ENCODE data around the gene TNFRSF1A. TPM values are rescaled to one million over a fixed set of nuclear protein-coding genes. Genes with fewer than 3 reads are reported as not detected.
A peak's percentile ranks its signal among the peaks of the same experiment; 100 is the strongest.

Gene TNFRSF1A
- total and polyA plus RNA-seq, 2 of the 13 experiments (the other 11 are each of a cell fraction or from before 2014, with no cell fraction given): 41.5 to 61.2 TPM

DNA sequence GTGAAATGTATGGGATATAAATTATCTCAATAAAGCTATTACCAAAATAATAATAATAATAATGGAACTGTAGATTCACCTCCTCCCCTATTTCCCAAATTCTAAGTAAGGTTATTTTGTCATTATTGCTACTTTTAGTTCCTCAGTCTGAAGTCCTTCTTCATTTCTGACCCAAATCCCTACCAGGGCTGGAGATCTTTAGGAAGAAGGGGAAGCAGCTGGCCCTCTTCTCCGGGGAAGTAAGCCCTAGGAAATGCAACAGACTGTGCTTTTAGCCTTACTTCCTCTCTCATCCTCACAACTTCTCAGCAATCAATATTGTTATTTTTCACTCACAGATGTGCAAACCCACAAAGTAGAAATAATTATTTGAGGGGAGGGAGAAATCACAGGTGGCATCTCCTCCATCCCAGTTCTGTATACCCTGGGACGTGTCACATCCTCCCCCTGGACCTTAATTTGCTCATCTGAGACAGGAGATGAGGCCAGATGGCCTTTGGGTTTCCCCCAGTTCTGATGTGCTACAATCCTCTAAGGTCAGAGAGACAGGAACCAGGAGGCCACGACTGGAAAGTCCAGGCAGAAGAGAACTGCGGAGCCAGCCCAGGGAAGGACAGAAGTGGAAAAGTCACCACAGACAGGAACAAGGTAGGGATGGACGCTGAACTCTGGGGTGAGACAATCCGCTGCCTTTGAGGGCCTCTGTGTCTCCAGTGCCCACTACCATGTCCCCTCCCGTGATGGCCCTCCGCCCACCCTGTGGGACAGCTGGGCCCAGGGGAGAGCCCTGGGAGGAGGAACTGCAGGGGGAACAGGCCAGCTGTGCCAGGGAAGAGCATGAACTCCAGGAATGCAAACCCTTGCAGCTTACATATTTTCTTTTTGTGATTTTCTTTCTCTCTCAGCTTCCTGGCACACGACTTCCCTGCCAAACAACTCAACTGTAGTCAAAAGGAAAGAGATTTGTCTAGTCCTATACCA lies 10.6 kb upstream of the TNFRSF1A start:
- Histone ChIP-seq H4K20me1 (ENCODE audit: insufficient read depth, low read length) (no peaks in the 10 kb centered on the region), H3K9me3 (ENCODE audit: low read length) (no peaks in the 10 kb centered on the region), H3K36me3 (replicated peaks in 1 of 2; ENCODE audit: control insufficient read depth in 1 of 2, insufficient read depth in 2 of 2, low read length in 2 of 2) (no peaks in the 10 kb centered on the region), H3K4me1 (ENCODE audit: insufficient read depth, low read length) (peaks cover 53% of the 10 kb centered on the region), H2AFZ (ENCODE audit: low read length) (no peak overlapping the region), H3K4me2 (ENCODE audit: low read depth, low read length) (no peak overlapping the region), H3K27ac (ENCODE audit: extremely low read length, insufficient read depth, low read length) (no peak overlapping the region), H3K27me3 (ENCODE audit: control insufficient read depth in 1 of 2, insufficient read depth in 2 of 2, low read length in 2 of 2) (no peaks in the 10 kb centered on the region), H3K9ac (ENCODE audit: insufficient read depth, low read depth, low read length) (no peak overlapping the region), H3K4me3 (replicated peaks in 1 of 3; ENCODE audit: insufficient read depth in 1 of 3, low read depth in 2 of 3, low read length in 3 of 3) (no peak overlapping the region), H3K79me2 (ENCODE audit: insufficient read depth, low read length) (no peaks in the 10 kb centered on the region)
- WGBS (ENCODE audit: low lambda C conversion rate): 65% methylated on average over 7 of the region's 9 CpGs
- CTCF ChIA-PET (ENCODE audit: low intra/inter-chr PET ratio, low total read pairs): no interaction called here
- no peak for FAIRE-seq
- TF ChIP-seq HNF4A (CRISPR knock-in tag; IDR thresholded peaks at IDR 0.05) (no peak), ZNF556 (CRISPR knock-in tag; IDR thresholded peaks at IDR 0.05; ENCODE audit: borderline replicate concordance) (no peak), ZBTB8A (CRISPR knock-in tag; IDR thresholded peaks at IDR 0.05; ENCODE audit: borderline replicate concordance, low read depth) (no peak), GATA4 (IDR thresholded peaks at IDR 0.05; ENCODE audit: borderline replicate concordance, low read depth) (no peak)
- BruUV-seq (replicated peaks): no TSS peak
- in situ Hi-C loops (cut with HindIII; ENCODE audit: extremely low pct_ligation_motif_present, low pct_unique_long_range_greater_than_20kb): no loop called here
- intact Hi-C loops (cut with micrococcal nuclease; ENCODE audit: unreplicated experiment): no loop called here
- peak; percentile 12; the same call in 1 of the 3 replicates for ATAC-seq
- DNase-seq (ENCODE audit: low spot score): no peak
- POLR2A ChIA-PET: interaction anchor here (1.8 to 2.5 kb wide), 2 partner anchors 11 to 16 kb away, joined by 6 to 11 read pairs; no protein-coding TSS in a partner anchor

DNA sequence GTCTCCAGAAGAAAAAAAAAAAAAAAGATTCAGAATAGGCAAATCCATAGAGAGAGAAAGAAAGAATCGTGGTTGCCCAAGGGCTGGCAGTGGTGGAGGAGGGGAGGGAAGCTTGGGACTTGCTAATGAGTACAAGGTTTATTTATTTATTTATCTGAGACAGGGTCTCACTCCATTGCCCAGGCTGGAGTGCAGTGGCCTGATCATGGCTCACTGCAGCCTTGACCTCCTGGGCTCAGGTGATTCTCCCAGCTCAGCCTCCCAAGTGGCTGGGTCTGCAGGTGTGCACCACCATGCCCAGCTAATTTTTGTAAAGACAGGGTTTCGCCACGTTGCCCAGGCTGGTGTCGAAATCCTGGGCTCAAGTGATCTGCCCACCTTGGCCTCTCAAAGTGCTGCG lies 9.7 kb upstream of the TNFRSF1A start:
- 85% methylated on average over 5 of the region's 5 CpGs for whole genome bisulfite sequencing (ENCODE audit: low lambda C conversion rate)
- CTCF ChIA-PET (ENCODE audit: low intra/inter-chr PET ratio, low total read pairs): no interaction called here
- Histone ChIP-seq H3K9ac (ENCODE audit: insufficient read depth, low read depth, low read length) (no peak overlapping the region), H3K36me3 (replicated peaks in 1 of 2; ENCODE audit: control insufficient read depth in 1 of 2, insufficient read depth in 2 of 2, low read length in 2 of 2) (no peaks in the 10 kb centered on the region), H4K20me1 (ENCODE audit: insufficient read depth, low read length) (no peaks in the 10 kb centered on the region), H3K9me3 (ENCODE audit: low read length) (no peaks in the 10 kb centered on the region), H3K4me1 (ENCODE audit: insufficient read depth, low read length) (peaks cover 48% of the 10 kb centered on the region), H3K27ac (ENCODE audit: extremely low read length, insufficient read depth, low read length) (no peak overlapping the region), H3K79me2 (ENCODE audit: insufficient read depth, low read length) (no peaks in the 10 kb centered on the region), H3K27me3 (ENCODE audit: control insufficient read depth in 1 of 2, insufficient read depth in 2 of 2, low read length in 2 of 2) (no peaks in the 10 kb centered on the region), H3K4me3 (replicated peaks in 1 of 3; ENCODE audit: insufficient read depth in 1 of 3, low read depth in 2 of 3, low read length in 3 of 3) (no peak overlapping the region), H2AFZ (ENCODE audit: low read length) (no peak overlapping the region), H3K4me2 (ENCODE audit: low read depth, low read length) (no peak overlapping the region)
- DNase-seq (ENCODE audit: low spot score) (no peak), ATAC-seq (no peak), FAIRE-seq (no peak)
- intact Hi-C loops (cut with micrococcal nuclease; ENCODE audit: unreplicated experiment): no loop called here
- no TSS peak for BruUV-seq (replicated peaks)
- POLR2A ChIA-PET: interaction anchor here (1.8 to 2.5 kb wide), 2 partner anchors 12 to 15 kb away, joined by 6 to 11 read pairs; no protein-coding TSS in a partner anchor
- in situ Hi-C loops (cut with HindIII; ENCODE audit: extremely low pct_ligation_motif_present, low pct_unique_long_range_greater_than_20kb): no loop called here
- TF ChIP-seq STAG1 (CRISPR knock-in tag; IDR thresholded peaks at IDR 0.05) (no peak), SMARCE1 (IDR thresholded peaks at IDR 0.05; ENCODE audit: borderline replicate concordance) (no peak), ZNF121 (CRISPR knock-in tag; IDR thresholded peaks at IDR 0.05) (peak; percentile 63; the same call in 1 of the 2 replicates), ZNF674 (CRISPR knock-in tag; IDR thresholded peaks at IDR 0.05; ENCODE audit: low read depth) (no peak), PPARG (CRISPR knock-in tag; conservative IDR thresholded peaks at IDR 0.05) (no peak), ZNF737 (CRISPR knock-in tag; IDR thresholded peaks at IDR 0.05; ENCODE audit: borderline replicate concordance) (no peak), GABPB1 (CRISPR knock-in tag; IDR thresholded peaks at IDR 0.05) (no peak), ZNF460 (CRISPR knock-in tag; IDR thresholded peaks at IDR 0.05; ENCODE audit: borderline replicate concordance) (peak; percentile 83), REXO4 (CRISPR knock-in tag; IDR thresholded peaks at IDR 0.05; ENCODE audit: borderline replicate concordance) (no peak), CHCHD3 (CRISPR knock-in tag; IDR thresholded peaks at IDR 0.05) (no peak), ZNF672 (CRISPR knock-in tag; IDR thresholded peaks at IDR 0.05) (no peak), ATAD3A (CRISPR knock-in tag; IDR thresholded peaks at IDR 0.05) (no peak)
- TF ChIP-seq, protein P1, sequence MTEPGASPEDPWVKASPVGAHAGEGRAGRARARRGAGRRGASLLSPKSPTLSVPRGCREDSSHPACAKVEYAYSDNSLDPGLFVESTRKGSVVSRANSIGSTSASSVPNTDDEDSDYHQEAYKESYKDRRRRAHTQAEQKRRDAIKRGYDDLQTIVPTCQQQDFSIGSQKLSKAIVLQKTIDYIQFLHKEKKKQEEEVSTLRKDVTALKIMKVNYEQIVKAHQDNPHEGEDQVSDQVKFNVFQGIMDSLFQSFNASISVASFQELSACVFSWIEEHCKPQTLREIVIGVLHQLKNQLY (CRISPR knock-in tag; IDR thresholded peaks at IDR 0.05): no peak
